GM18502 (cell line): Measurements from ENCODE around the gene RNASE8.

ENCODE experiments used
- ATAC-seq: cut with Tn5 transposase; IDR thresholded peaks from one replicate; pipeline ENCODE4 v1.9.1; 2021; ENCODE audit warnings: mild to moderate bottlenecking; ENCODE audit not compliant: unreplicated experiment, poor library complexity

The RNASE8 gene

GRCh38 chr14:21049271-21049673 is 8.3 kb upstream of the RNASE8 start:
- no peak for ATAC-seq

GRCh38 chr14:21050597-21050996 is 7.0 kb upstream of the RNASE8 start:
- ATAC-seq = no peak

- ATAC-seq = no peak
Observed at GRCh38 chr14:21053184-21054122, 4.2 kb upstream of the RNASE8 start.

- no peak for ATAC-seq
Observed at GRCh38 chr14:21054123-21054767, 3.4 kb upstream of the RNASE8 start.

- no peak for ATAC-seq
Observed at GRCh38 chr14:21054768-21055145, 2.9 kb upstream of the RNASE8 start.

- no peak for ATAC-seq
Observed at GRCh38 chr14:21055432-21056117, 2.0 kb upstream of the RNASE8 start.

- no peak for ATAC-seq
Observed at GRCh38 chr14:21056520-21057163, 980 bp upstream of the RNASE8 start.

- no peak for ATAC-seq
Observed at GRCh38 chr14:21058903-21059302, 1.3 kb downstream of the RNASE8 start.

- no peak for ATAC-seq
Observed at GRCh38 chr14:21059842-21060613, 2.4 kb downstream of the RNASE8 start.

- no peak for ATAC-seq
Observed at GRCh38 chr14:21060614-21061346, 3.2 kb downstream of the RNASE8 start.

GRCh38 chr14:21061347-21061668 is 3.7 kb downstream of the RNASE8 start:
- no peak for ATAC-seq

GRCh38 chr14:21063479-21063878 is 5.9 kb downstream of the RNASE8 start:
- ATAC-seq = no peak

- no peak for ATAC-seq
Observed at GRCh38 chr14:21066882-21067502, 9.4 kb downstream of the RNASE8 start.

- ATAC-seq = no peak
Observed at GRCh38 chr14:21068521-21069387, 11.1 kb downstream of the RNASE8 start.

- ATAC-seq = no peak
Observed at GRCh38 chr14:21069388-21070082, 11.9 kb downstream of the RNASE8 start.

- ATAC-seq = no peak
Observed at GRCh38 chr14:21070083-21070609, 12.5 kb downstream of the RNASE8 start, which contains the start of gene ARHGEF40. Gene ARHGEF40 (plus strand): TSS chr14:21070304. CDS start chr14:21070397, 93 bp downstream.

GRCh38 chr14:21070610-21071224 is 13.1 kb downstream of the RNASE8 start:
- no peak for ATAC-seq
